ENCODE measurements around the gene ZNF586.

DNA sequence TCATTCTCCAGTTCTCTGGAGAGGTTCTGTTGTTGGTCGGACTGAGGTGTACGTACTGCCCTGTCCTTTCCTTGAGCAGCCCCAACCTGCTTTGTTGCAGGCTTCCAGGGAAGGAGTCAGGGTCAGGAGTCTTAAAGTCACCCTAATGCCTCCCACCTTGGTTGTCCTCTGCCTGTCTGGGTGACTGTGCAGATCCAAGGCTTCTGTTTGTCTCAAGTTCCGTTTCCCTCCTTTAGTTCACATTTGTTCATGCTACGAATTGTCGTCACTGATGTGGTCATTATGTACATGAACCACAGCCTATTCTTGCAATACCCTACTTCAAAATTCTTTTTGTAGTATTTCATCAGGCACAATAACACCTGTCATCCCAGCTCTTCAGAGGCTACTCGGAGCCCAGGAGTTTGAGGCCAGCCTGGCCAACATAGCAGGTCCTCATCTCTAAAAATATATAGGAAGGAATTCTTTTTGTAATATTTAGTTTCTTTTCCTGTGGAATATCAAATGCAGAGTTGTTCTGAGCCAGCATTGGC is 7.4 kb downstream of the ZNF586 start:
- TF ChIP-seq EGR1 (IDR thresholded peaks at IDR 0.05; ENCODE audit: low read depth in 2 of 2): no peak
- TF ChIP-seq, protein P1, sequence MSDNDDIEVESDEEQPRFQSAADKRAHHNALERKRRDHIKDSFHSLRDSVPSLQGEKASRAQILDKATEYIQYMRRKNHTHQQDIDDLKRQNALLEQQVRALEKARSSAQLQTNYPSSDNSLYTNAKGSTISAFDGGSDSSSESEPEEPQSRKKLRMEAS (IDR thresholded peaks at IDR 0.05): no peak
- TF ChIP-seq, protein P2, sequence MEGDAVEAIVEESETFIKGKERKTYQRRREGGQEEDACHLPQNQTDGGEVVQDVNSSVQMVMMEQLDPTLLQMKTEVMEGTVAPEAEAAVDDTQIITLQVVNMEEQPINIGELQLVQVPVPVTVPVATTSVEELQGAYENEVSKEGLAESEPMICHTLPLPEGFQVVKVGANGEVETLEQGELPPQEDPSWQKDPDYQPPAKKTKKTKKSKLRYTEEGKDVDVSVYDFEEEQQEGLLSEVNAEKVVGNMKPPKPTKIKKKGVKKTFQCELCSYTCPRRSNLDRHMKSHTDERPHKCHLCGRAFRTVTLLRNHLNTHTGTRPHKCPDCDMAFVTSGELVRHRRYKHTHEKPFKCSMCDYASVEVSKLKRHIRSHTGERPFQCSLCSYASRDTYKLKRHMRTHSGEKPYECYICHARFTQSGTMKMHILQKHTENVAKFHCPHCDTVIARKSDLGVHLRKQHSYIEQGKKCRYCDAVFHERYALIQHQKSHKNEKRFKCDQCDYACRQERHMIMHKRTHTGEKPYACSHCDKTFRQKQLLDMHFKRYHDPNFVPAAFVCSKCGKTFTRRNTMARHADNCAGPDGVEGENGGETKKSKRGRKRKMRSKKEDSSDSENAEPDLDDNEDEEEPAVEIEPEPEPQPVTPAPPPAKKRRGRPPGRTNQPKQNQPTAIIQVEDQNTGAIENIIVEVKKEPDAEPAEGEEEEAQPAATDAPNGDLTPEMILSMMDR (IDR thresholded peaks at IDR 0.05; ENCODE audit: low read depth, low read length, missing input control): no peak

Data from liver (tissue), 3 donors.